ENCODE measurements around the gene CFAP97D2. TPM values are rescaled to one million over a fixed set of nuclear protein-coding genes. Genes with fewer than 3 reads are reported as not detected.

The CFAP97D2 gene
- total and polyA plus RNA-seq, 2 of the 13 experiments (the other 11 are each of a cell fraction or from before 2014, with no cell fraction given), result not detected

GRCh38 chr13:114152285-114152645 lies 26.8 kb upstream of the CFAP97D2 start:
- TF ChIP-seq ELK4 (CRISPR knock-in tag; IDR thresholded peaks at IDR 0.05; ENCODE audit: borderline replicate concordance) (no peak), ZNF564 (CRISPR knock-in tag; IDR thresholded peaks at IDR 0.05) (no peak)
- H3K27ac ChIP-seq (ENCODE audit: extremely low read length, insufficient read depth, low read length), result no peak overlapping the region
- in situ Hi-C loops (cut with HindIII; ENCODE audit: extremely low pct_ligation_motif_present, low pct_unique_long_range_greater_than_20kb) (no loop called here), intact Hi-C loops (cut with micrococcal nuclease; ENCODE audit: unreplicated experiment) (no loop called here)
- 30% methylated on average over 6 of the region's 7 CpGs for whole genome bisulfite sequencing (ENCODE audit: low lambda C conversion rate)
- H3K36me3 ChIP-seq (replicated peaks in 1 of 2; ENCODE audit: control insufficient read depth in 1 of 2, insufficient read depth in 2 of 2, low read length in 2 of 2), result no peaks in the 10 kb centered on the region
- no TSS peak for BruUV-seq (replicated peaks)
- no peak overlapping the region for H2AFZ ChIP-seq (ENCODE audit: low read length)
- H3K79me2 ChIP-seq (ENCODE audit: insufficient read depth, low read length), result no peaks in the 10 kb centered on the region
- no peak overlapping the region for H3K9ac ChIP-seq (ENCODE audit: insufficient read depth, low read depth, low read length)
- DNase-seq (ENCODE audit: low spot score), result no peak
- POLR2A ChIA-PET, result no interaction called here
- ATAC-seq, result no peak
- H3K4me3 ChIP-seq (replicated peaks in 1 of 3; ENCODE audit: insufficient read depth in 1 of 3, low read depth in 2 of 3, low read length in 3 of 3), result no peak overlapping the region
- H4K20me1 ChIP-seq (ENCODE audit: insufficient read depth, low read length), result no peaks in the 10 kb centered on the region
- no peaks in the 10 kb centered on the region for H3K4me1 ChIP-seq (ENCODE audit: insufficient read depth, low read length)
- H3K4me2 ChIP-seq (ENCODE audit: low read depth, low read length), result no peak overlapping the region
- peaks cover 2 to 33% of the 10 kb centered on the region in 2 experiments; a peak in 4 of 5 replicates for H3K27me3 ChIP-seq (ENCODE audit: control insufficient read depth in 1 of 2, insufficient read depth in 2 of 2, low read length in 2 of 2)
- CTCF ChIA-PET (ENCODE audit: low intra/inter-chr PET ratio, low total read pairs), result no interaction called here
- FAIRE-seq, result no peak
- no peaks in the 10 kb centered on the region for H3K9me3 ChIP-seq (ENCODE audit: low read length)

GRCh38 chr13:114152831-114153371 lies 26.2 kb upstream of the CFAP97D2 start:
- ChIA-PET CTCF (ENCODE audit: low intra/inter-chr PET ratio, low total read pairs) (no interaction called here), POLR2A (no interaction called here)
- Histone ChIP-seq H3K36me3 (replicated peaks in 1 of 2; ENCODE audit: control insufficient read depth in 1 of 2, insufficient read depth in 2 of 2, low read length in 2 of 2) (no peaks in the 10 kb centered on the region), H3K4me3 (replicated peaks in 1 of 3; ENCODE audit: insufficient read depth in 1 of 3, low read depth in 2 of 3, low read length in 3 of 3) (no peak overlapping the region), H3K79me2 (ENCODE audit: insufficient read depth, low read length) (no peaks in the 10 kb centered on the region), H3K4me2 (ENCODE audit: low read depth, low read length) (no peak overlapping the region), H2AFZ (ENCODE audit: low read length) (no peak overlapping the region), H3K9ac (ENCODE audit: insufficient read depth, low read depth, low read length) (no peak overlapping the region), H3K4me1 (ENCODE audit: insufficient read depth, low read length) (no peaks in the 10 kb centered on the region), H4K20me1 (ENCODE audit: insufficient read depth, low read length) (no peaks in the 10 kb centered on the region), H3K27me3 (ENCODE audit: control insufficient read depth in 1 of 2, insufficient read depth in 2 of 2, low read length in 2 of 2) (peaks cover 2 to 32% of the 10 kb centered on the region in 2 experiments; a peak in 4 of 5 replicates), H3K9me3 (ENCODE audit: low read length) (no peaks in the 10 kb centered on the region), H3K27ac (ENCODE audit: extremely low read length, insufficient read depth, low read length) (no peak overlapping the region)
- peak; percentile 32; the same call in 2 of the 3 replicates for ATAC-seq
- 22% methylated on average over 15 of the region's 20 CpGs for WGBS (ENCODE audit: low lambda C conversion rate)
- no peak for TF ChIP-seq ZNF773 (CRISPR knock-in tag; IDR thresholded peaks at IDR 0.05; ENCODE audit: borderline replicate concordance)
- TF ChIP-seq MLXIP (CRISPR knock-in tag; IDR thresholded peaks at IDR 0.05; ENCODE audit: borderline replicate concordance), result no peak
- TF ChIP-seq ZNF263 (CRISPR knock-in tag; IDR thresholded peaks at IDR 0.05), result no peak
- no peak for TF ChIP-seq NFYB (CRISPR knock-in tag; IDR thresholded peaks at IDR 0.05)
- TF ChIP-seq ZKSCAN5 (CRISPR knock-in tag; IDR thresholded peaks at IDR 0.05), result no peak
- TF ChIP-seq RFXAP (CRISPR knock-in tag; IDR thresholded peaks at IDR 0.05; ENCODE audit: borderline replicate concordance), result no peak
- TF ChIP-seq EZH2 (conservative IDR thresholded peaks at IDR 0.05; ENCODE audit: low read depth, low read length), result no peak
- no peak for TF ChIP-seq PLSCR1 (CRISPR knock-in tag; IDR thresholded peaks at IDR 0.05; ENCODE audit: borderline replicate concordance)
- no peak for TF ChIP-seq RARG (CRISPR knock-in tag; IDR thresholded peaks at IDR 0.05; ENCODE audit: low read depth)
- DNase-seq (ENCODE audit: low spot score), result no peak
- in situ Hi-C loops (cut with HindIII; ENCODE audit: extremely low pct_ligation_motif_present, low pct_unique_long_range_greater_than_20kb), result no loop called here
- BruUV-seq (replicated peaks), result no TSS peak
- FAIRE-seq, result no peak
- intact Hi-C loops (cut with micrococcal nuclease; ENCODE audit: unreplicated experiment), result no loop called here

All from HepG2 (cell line).